ENCODE measurements around the gene AVPI1.
A peak's percentile ranks its signal among the peaks of the same experiment; 100 is the strongest.

Gene AVPI1, protein sequence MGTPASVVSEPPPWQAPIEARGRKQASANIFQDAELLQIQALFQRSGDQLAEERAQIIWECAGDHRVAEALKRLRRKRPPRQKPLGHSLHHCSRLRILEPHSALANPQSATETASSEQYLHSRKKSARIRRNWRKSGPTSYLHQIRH

DNA sequence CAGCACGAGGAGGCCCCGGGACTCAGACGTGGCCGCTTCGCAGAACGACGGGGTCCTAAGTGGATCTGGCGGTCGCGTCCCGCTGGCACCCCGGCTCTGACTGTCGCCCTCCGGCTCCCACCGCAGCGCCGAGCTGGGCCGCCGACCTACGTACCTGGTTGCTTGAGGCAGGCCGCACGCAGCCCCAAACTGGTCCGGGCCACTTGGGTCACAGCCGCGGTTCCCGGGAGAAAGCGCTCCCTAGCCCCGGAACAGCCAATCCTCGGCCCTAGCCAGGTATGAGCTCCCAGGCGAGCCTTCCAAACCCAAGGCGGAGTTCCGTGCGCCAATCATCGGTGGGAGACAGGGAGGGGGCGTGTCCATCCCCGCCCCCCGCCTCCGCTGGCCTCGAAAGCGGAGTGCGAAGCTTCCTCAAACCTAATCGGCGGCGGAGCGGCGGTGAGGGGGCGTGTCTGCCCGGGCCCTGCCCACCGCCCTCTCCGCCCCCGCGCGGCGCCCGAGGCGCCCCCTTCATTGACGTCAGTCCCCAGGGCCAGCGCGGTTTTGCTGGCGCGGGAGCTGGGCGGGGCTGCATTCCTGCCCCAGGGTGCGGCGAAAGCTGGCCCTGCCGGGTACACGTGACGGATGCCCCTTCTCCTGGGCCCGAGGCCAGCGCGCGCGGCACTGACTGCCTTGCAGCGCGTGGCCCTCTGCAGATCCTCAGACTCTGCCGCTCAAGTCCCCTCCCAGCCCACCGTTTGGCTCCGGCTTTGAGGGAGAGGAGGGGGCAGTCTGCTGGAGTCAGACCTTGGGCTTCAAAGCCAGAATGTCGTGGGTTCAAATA lies at the start of gene AVPI1:
AVPI1 (minus strand) TSS at position 280 of the 823 bp plus-strand sequence. CDS start 7,336 bp downstream, outside the sequence.
- peak; percentile 95 for DNase-seq

DNA sequence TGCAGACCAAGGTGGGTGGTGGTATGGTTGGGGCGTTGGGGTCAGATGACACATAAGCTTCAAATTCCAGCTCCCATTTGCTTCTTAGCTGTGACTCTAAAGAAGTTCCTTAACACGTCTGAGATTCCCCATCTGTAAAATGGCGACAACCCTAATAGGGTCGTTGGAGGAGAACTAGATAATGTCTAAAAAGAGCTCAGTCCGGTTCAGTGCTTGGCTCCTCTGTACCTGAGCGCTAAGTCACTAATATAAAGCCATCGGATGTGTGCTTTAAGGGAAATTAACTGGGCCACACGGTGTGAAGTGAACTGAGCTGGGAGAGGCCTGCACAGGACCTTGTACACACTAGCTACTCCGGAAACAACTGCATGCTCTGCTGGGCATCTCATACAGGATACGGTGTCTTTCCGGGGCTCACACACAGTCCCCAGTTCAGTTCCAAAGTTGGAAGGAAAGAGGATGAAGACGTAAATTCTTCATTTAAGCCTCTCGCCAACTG lies 49.4 kb upstream of the AVPI1 start:
- no peak for DNase-seq

DNA sequence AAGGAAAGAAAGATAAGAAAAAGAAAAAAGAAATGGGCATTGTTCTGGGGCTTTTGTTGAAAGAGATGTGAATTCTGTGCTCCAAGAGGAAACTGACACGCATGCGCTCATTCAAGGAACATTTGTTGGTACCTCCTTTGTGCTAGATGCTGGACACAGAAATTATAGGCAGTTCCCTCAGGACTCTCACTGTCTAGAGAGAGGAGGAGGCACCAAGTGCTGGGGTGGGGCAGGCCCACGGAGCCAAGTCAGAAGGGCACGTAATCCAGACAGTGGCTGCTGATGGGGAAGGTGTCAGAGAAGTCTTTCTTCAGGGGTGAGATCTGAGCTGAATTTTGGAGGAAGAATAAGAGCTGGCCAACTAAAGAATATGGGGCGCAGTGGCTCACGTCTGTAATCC lies 47.0 kb upstream of the AVPI1 start:
- no peak for DNase-seq

DNA sequence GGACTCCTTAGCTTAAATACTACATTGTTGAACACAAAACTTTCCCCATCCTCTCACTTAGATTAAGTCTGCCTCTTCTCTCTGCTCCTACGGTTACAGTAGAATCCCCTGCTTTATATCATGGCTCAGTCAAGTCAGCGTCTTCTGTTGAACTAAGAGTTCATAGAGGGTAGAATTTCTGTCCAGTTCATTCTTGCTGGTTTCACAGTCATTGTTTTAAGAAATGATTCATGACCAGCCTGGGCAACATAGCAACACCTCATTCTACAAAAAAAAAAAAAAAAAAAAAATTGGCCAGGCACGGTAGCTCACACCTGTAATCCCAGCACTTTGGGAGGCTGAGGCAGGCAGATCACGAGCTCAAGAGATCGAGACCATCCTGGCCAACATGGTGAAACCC lies 46.2 kb upstream of the AVPI1 start:
- no peak for DNase-seq

DNA sequence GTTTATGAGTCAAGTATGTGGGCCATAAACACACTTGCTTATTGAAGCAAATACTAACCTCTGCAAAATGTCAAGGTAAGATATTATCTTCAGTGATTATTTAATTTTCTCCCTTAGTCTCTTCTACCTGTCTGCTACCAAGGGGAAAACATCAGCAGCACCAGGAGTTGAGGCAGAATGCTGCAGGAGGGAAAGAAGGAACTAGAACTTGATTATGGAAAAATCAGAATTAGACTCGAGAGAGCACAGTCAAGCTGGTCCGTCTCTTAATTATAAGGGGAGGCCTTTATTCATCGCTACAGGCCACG lies 45.0 kb upstream of the AVPI1 start:
- DNase-seq: no peak

DNA sequence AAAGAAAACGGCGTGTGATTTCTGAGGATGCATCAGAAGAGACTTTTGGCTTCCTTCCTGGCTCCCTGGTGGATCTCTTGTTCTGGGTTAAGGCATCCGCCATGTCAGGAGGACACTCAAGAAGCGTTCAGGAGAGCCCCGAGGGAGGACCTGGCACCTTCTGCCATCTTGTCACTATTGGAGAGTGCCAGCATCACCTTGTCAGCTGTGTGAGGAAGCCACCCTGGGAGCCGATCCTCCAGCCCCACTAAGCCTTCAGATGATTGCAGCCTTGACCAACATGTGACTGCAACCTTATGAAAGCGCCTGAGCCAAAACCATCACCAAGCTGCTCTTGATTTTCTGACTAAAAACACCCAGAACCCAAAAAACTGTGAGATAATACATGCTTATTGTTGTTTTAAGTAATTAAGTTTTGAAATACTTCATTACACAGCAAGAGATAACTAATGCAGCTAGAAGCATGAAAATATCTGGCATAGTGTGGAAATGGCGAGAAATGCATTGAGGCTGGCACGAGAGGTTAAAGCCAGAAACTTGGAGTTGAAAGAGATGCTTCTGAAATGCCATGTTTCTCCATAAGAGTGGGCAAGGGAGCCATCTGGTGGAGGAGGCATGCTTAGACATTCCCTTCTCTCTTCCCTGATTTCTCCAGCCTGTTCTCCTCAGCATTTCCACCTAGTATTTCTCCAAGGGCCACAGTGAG lies 44.5 kb upstream of the AVPI1 start:
- peak; percentile 26 for DNase-seq

DNA sequence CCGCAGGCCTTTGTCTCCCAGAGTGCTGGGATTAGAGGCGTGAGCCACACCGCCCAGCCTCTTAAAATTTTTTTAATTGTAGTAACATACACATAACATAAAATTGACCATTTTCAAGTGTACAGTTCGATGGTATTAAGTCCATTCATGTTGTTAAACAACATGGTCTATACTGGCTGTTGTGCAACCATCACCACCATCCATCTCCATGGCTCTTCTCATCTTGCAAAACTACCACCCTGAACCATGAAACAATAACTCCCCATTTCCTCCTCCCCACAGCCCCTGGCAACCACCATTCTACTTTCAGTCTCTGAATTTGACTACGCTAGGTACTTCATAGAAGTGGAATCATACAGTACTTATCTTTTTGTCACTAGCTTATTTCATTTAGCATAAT lies 42.0 kb upstream of the AVPI1 start:
- DNase-seq: no peak

DNA sequence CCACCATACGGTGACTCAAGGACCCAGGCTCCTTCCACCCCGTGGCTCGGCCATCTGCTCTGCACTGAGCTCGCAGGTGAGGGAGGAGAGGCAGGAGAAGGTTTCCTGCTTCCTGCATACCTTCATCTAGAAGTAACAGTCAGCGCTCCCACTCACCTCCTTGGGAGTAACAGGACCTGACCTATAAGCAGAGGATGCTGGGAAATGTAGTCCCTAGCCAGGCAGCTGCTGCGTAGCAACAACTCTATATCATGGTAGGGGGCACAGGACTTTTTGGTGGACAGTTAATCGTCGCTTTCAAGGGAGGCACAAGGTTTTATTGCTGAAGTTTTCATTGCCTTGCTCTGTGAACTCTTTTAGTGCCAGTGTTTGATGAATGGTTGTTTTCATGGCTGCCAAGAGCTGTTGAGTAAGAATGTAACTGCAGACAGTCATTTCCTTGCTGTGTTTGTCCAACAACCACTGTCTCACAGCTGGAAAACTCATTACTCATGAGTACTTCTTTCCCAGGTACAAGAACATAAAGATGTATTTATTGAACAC lies 39.7 kb upstream of the AVPI1 start:
- DNase-seq: no peak

DNA sequence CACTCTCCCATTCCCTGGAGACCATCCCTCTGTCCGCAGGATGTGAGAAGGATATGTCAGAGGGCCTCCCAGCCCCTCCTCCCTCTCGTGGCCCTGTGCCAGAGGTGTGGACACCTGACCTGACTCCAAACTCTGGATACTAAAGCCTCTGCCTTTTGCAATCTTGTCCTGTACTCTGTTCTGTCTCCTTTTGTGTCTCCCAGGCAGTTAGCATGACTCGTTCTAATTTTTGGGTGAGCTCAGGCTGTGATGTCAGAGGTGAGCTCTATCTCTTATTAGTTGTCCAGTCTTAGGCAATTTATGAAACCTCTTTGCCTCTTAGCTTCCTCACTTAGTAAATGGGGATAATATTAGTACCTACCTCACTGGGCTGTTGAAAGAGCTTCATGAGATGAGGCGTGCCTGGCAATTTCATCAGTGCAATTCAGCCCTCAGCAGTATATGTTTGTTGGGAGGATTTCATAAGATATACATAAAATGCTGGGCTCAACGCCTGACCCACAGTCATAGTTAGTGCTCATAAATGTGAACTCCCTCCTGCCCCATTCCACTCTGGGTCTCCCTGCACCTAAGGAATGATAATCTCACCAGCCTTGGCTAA lies 37.4 kb upstream of the AVPI1 start:
- no peak for DNase-seq

DNA sequence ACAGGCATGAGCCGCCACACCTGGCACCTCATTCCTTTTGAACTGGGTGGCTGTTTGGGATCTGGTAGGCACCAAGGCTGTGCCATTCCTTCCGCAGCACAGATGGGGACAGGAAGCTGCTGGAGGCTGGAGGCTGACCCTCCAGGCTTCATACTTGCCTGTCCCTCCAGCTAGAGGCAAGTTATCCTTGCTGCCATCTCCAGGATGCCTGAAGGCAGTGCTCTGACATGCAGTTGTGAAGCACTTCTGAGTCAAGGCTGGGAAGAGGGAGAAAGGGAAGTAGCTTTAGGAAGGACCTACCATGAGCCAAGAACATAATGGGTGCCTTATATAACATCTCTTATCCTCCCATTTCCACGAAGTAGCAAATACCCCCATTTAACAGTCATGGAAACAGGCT lies 36.0 kb upstream of the AVPI1 start:
- DNase-seq: no peak

DNA sequence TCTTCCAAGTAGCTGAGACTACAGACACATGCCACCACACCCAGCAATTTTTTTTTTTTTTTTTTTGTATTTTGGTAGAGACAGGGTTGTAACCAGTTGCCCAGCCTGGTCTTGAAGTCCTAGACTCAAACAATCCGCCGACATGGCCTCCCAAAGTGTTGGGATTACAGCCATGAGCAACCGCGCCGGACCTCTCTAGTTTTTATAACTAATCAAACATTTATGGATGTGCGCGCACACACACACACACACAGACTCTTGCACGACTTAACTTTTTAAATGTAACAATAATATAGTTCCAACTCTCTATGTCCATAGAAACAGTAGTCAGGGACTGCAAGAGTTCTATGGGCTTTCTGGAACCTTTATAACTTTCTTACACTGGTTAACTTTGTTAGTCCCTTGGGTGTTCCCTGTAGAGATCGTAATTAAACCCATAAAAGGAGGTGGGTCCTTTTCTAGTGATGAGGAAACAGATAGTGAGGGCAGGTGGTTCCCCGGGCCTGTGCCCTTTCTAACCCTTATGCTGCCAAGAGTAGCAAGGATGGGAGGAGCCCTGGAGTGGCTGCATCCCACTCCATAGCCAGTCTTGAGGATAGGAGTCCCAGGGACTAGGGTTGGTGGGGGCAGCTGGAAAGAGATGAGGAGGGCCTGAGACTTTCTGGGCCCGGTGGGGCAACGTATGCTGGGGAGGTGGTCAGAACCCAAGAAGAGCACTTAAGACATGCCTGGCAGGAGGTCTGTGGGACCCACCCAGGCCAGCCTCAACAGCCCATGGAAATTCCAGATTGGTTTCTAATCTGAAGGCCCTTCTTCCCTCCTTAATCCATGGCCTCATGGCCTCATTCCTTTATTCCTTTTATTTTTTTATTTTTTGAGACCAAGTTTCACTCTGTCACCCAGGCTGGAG lies 35.1 kb upstream of the AVPI1 start:
- DNase-seq: no peak

DNA sequence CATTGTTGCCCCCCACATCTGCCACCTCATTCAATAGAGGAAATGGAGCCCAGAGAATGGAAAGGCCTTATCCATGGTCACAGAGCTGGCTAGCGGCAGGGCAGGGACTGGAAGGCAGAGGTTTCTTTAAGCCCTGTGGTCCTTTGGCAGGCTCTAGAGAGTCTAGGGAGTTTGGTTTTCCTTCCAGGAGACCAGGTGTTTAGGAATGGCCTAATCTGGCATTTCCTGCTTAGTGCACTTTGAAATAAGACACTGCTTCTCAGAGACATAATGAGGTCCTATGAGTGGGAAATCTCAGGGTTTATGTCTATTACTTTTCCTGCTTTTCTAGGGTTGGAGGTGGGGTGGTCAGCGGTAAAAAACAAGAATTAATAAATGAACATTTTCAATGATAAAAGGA lies 32.6 kb upstream of the AVPI1 start:
- DNase-seq: no peak

DNA sequence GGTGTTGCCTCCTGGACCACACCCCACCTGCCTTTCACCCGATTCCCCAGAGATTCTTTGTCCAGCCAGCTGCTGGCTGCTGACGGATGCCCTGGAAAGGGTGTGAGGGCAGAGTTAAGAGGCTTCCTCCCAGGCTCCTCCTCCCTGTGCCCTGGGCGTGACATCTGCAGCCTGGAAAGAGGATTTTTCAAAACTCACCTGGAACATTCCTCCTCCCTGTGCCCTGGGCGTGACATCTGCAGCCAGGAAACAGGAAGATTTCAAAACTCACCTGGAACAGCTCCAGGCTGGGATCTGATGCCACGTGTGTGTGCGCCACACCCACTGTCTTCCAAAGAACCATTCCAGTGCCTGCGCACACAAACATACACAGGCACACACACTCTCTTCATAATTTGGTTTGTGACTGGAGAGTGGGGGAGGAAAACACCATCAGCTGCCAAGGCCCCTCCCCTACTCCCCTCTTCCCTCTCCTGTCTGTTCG lies 31.7 kb upstream of the AVPI1 start:
- no peak for DNase-seq

DNA sequence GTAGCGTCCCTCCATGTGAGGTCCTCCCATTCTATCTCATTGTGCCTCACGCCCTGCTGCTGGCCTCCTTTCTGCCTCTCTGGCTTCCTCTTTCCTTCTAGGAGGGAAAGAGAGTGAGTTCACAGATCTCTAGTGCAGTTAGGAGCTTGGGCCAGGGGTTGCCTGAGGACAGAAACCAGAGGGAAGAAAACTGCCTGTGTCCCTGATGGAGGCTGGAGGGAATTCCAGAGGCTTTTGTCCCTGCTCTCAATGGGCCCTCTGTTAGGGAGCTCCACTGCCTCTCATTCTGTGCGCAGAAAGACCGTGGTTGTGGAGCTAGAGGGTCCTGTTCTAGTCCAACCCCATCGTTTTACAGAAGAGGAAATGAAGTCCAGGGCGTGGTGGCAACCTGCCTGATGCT lies 31.1 kb upstream of the AVPI1 start:
- DNase-seq: no peak

DNA sequence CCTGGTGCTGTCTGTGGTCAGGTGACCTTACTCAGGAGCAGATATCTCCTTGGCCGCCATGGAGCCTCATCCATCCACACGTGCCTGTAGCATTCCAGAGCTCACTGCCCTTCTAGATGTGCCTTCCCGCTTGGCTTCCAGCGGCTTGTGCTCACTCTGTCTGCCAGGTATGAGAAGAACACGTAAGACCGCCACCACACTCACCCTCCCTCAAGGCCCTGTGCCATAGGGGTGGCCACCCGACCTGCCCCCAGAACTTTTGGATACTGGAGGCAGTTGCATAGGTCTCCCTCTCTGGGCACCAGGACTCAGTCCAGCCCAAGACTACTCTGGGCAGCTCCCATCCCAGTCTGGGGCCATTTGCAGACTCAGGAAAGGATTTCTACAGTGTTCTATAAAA lies 30.6 kb upstream of the AVPI1 start:
- no peak for DNase-seq

DNA sequence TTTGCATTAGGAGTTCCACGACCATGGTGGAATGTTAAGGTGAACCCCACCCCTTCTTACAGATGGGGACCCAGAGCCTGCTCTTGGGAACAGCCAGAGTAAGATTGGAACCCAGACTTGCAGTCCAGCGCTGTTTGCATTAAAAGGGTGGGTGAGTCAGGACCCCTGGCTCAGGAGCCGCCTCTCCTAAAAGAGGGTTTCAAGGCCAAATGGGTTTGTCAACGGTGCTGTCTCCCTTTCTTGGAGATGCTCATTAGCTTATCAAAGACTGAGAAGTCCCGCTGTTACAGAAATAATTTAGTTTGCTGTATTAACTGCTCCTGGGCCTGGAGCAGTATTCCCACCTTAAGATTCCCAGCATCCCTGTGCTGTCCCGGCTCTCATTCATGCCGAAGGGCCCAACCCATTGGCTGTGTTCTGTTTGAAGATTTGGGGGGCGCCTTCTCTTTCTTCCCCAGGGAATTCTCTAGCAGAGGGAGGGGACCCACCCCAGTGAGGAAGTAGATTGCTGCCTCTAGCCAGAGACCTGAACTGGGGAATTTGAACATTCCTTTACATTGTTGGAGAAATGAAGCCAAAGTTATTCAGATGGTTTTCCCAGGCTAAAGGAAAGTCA lies 28.3 kb upstream of the AVPI1 start:
- no peak for DNase-seq

DNA sequence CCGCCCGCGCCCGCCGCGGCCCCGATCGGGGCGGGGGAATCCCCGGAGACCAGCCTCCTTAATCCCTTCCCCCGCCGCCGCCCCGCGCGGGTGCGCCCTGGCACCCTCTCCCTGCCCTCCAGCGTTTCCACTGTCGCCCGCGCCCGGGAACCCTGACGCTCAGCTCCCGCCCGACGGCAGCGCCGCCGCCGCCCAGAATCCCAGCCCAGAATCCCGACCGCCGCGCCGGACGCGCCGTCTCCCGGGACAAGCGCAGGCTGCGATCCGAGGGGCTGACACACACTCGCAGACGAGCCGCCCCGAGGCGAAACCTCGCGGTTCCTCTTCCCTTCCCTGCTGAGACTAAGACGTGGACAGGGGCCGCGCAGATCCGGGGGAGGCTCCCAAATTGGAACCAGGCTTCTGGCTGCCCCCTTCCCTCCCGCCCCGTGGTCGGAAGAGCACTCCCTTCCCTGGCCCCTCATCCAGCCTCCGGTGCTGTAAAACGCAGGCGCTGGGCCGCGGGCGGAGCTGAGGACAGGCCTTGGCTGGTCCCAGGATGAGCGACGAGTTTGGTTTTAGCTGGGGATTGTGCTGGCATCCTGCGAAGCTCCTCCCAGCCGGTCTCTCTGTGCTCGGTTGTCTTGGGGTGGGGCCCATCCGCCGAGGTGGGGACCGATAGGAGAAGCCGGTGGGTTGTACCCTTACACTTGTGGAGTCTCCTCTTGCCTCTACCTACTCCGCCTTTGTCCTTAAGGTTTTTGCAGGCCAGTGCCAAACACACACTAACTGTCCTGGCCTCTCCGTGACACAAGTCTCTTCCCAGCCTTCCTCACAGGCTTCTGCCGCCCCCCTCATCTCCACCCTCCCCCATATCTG lies 27.6 kb upstream of the AVPI1 start:
- DNase-seq: no peak

DNA sequence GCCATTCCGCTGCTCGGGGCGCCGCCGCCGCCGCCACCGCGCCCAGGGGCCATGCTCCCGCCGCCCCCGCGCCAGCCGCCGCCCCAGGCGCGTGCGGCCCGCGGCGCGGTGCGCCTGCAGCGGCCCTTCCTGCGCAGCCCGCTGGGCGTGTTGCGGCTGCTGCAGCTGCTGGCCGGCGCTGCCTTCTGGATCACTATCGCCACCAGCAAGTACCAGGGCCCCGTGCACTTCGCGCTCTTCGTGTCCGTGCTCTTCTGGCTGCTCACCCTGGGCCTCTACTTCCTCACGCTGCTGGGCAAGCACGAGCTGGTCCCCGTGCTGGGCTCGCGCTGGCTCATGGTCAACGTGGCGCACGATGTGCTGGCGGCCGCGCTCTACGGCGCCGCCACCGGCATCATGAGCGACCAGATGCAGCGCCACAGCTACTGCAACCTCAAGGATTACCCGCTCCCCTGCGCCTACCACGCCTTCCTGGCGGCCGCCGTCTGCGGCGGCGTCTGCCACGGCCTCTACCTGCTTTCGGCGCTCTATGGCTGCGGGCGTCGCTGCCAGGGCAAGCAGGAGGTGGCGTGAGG lies 26.9 kb upstream of the AVPI1 start:
- peak; percentile 32 for DNase-seq

DNA sequence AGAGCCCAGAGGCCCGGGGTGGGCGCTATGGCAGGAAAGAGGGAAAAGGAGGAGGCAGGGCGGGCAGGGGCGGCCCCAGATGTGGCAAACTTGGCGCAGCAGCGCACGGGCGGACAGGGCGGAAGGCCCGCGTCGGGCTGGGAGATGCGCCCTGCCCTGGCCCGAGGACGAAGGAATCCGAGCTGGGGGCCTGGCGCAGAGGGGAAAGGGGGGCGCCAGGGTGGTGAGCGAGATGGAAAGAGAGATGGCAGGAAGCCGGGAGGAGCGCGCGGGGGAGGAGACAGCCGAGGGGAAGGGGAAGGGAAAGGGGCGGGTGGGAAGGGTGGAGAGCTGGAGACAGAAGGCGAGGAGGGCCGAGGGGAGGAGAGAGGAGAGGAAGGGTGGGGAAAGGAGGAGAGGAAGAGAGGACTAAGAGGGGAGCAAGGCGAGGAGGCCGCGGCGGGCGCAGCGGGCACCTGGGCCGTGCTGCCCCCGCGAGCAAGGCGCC lies 26.3 kb upstream of the AVPI1 start, which contains the start of gene MARVELD1:
MARVELD1 (plus strand) TSS at position 392 of the 487 bp plus-strand sequence. CDS start 147 bp downstream, outside the sequence.
- no peak for DNase-seq

Data from activated CD4-positive, alpha-beta T cell treated with anti-CD3 and anti-CD28 coated beads for 1 hour (primary cell).